Keratinocyte (primary cell): ENCODE data around the gene MICA. TPM values are rescaled to one million over a fixed set of nuclear protein-coding genes. Genes with fewer than 3 reads are reported as not detected.

Source experiments
- DNase-seq: peaks from one replicate; pipeline ENCODE4 v3.0.0-alpha.2; 2011; ENCODE audit warnings: low read depth, missing footprints, low spot score
- FAIRE-seq: peaks from 2 replicates; lab custom pipeline; 2011; peaks lifted over from hg19 to GRCh38; lab: Jason Lieb, UNC
- H2AFZ ChIP-seq: 2 replicates; pipeline ENCODE4 v1.6.0; 2012; ENCODE audit warnings: low read length, control low read depth, inconsistent platforms; ENCODE audit not compliant: control insufficient read depth
- H3K27ac ChIP-seq: 2 replicates; pipeline ENCODE4 v1.5.1; 2011; ENCODE audit warnings: low read length; ENCODE audit not compliant: control insufficient read depth, insufficient read depth
- H3K27me3 ChIP-seq: 3 replicates; pipeline ENCODE4 v1.6.0; 2011; ENCODE audit warnings: low read length; ENCODE audit not compliant: control insufficient read depth, insufficient read depth; ENCODE audit errors: extremely low read depth
- H3K36me3 ChIP-seq, 2 experiments: 2 replicates in 1 of 2; 3 replicates in 1 of 2; pipeline ENCODE4 v1.5.1; 2011; ENCODE audit warnings: low read length in 2 of 2, mild to moderate bottlenecking in 1 of 2; ENCODE audit not compliant: control insufficient read depth in 2 of 2, insufficient read depth in 2 of 2; ENCODE audit errors: extremely low read depth in 1 of 2
- H3K4me1 ChIP-seq: 3 replicates; pipeline ENCODE4 v1.5.1; 2011; ENCODE audit warnings: low read length; ENCODE audit not compliant: control insufficient read depth, insufficient read depth; ENCODE audit errors: extremely low read depth
- H3K4me2 ChIP-seq: 3 replicates; pipeline ENCODE4 v1.6.0; 2011; ENCODE audit warnings: low read depth, low read length; ENCODE audit not compliant: control insufficient read depth, insufficient read depth; ENCODE audit errors: extremely low read depth
- H3K4me3 ChIP-seq, 3 experiments: fragments of 200-600 bp in 1 of 3; sonication (generic) in 1 of 3; 2 replicates in 2 of 3; 3 replicates in 1 of 3; pipeline ENCODE4 v1.5.1; 2011 to 2016; ENCODE audit warnings: low read length in 3 of 3, mild to moderate bottlenecking in 3 of 3, control low read depth in 2 of 3, inconsistent platforms in 1 of 3, low read depth in 1 of 3, mixed read lengths in 1 of 3, mixed run types in 1 of 3, moderate library complexity in 1 of 3; ENCODE audit not compliant: control insufficient read depth in 2 of 3, insufficient read depth in 2 of 3; ENCODE audit errors: extremely low read depth in 1 of 3
- H3K79me2 ChIP-seq: 2 replicates; pipeline ENCODE4 v1.6.0; 2012; ENCODE audit warnings: low read length; ENCODE audit not compliant: control insufficient read depth, insufficient read depth
- H3K9ac ChIP-seq: 3 replicates; pipeline ENCODE4 v1.6.0; 2011; ENCODE audit warnings: low read length; ENCODE audit not compliant: control insufficient read depth, insufficient read depth; ENCODE audit errors: extremely low read depth
- H3K9me1 ChIP-seq: 3 replicates; pipeline ENCODE4 v1.6.0; 2011; ENCODE audit warnings: low read length; ENCODE audit not compliant: control insufficient read depth, insufficient read depth; ENCODE audit errors: extremely low read depth
- H3K9me3 ChIP-seq: 2 replicates; pipeline ENCODE4 v1.5.1; 2012; ENCODE audit warnings: low read depth, low read length; ENCODE audit not compliant: control insufficient read depth
- H4K20me1 ChIP-seq: 3 replicates; pipeline ENCODE4 v1.6.0; 2011; ENCODE audit warnings: low read length; ENCODE audit not compliant: control insufficient read depth, insufficient read depth; ENCODE audit errors: extremely low read depth
- CTCF ChIP-seq, 3 experiments: IDR thresholded peaks in 1 of 3; conservative IDR thresholded peaks in 1 of 3; optimal IDR thresholded peaks in 1 of 3; 2 replicates in 2 of 3; 3 replicates in 1 of 3; pipeline versions ENCODE3 to v1.5.1; 2011; ENCODE audit warnings: low read length in 3 of 3, mild to moderate bottlenecking in 3 of 3, moderate library complexity in 2 of 3, control low read depth in 1 of 3, inconsistent platforms in 1 of 3; ENCODE audit not compliant: insufficient read depth in 2 of 3; ENCODE audit errors: extremely low read depth in 1 of 3
- EZH2 ChIP-seq: IDR thresholded peaks from one replicate; pipeline ENCODE4 v1.6.1; 2012; ENCODE audit warnings: inconsistent platforms, mild to moderate bottlenecking, low read length, moderate library complexity
- dilution Hi-C: fragments of 300-500 bp; cut with MboI; formaldehyde crosslinking; loops from one replicate; pipeline ENCODE4 v1.7.0; 2020; ENCODE audit warnings: low sequenced_read_pairs; ENCODE audit not compliant: extremely low pct_ligation_motif_present
- polyA plus RNA-seq, 5 experiments: library from polyadenylated mRNA; depleted of rRNA in 3 of 5; stranded (reverse) in 3 of 5; stranded (forward) in 1 of 5; unstranded in 1 of 5; fragments of >200 nt; gene quantifications; 1 replicate in 1 of 5; 2 replicates in 3 of 5; 3 replicates in 1 of 5; pipeline versions ENCODE4 v1.2.1 to v1.2.3, GENCODE V29; 2011 to 2012; ENCODE audit warnings: missing spikeins in 2 of 5, low read depth in 1 of 5, low replicate concordance in 1 of 5

Gene MICA
- polyA plus RNA-seq, 1 donor (not counting 4 experiments of a cell fraction or from before 2014, with no cell fraction given) = 59.9 TPM

- Histone ChIP-seq H3K79me2 (no peaks in the 10 kb centered on the region), H3K4me1 (no peaks in the 10 kb centered on the region), H3K27me3 (peaks cover 5% of the 10 kb centered on the region), H3K4me3 (no peak overlapping the region), H4K20me1 (no peaks in the 10 kb centered on the region), H3K4me2 (no peak overlapping the region), H2AFZ (no peak overlapping the region), H3K9me3 (peaks cover 2% of the 10 kb centered on the region), H3K9ac (no peak overlapping the region), H3K9me1 (no peaks in the 10 kb centered on the region), H3K27ac (no peak overlapping the region), H3K36me3 (no peaks in the 10 kb centered on the region)
- dilution Hi-C loops = no loop called here
- FAIRE-seq (no peak), DNase-seq (no peak)
- TF ChIP-seq CTCF (optimal IDR thresholded peaks at IDR 0.05 in 1 of 3, IDR thresholded peaks at IDR 0.05 in 1 of 3, conservative IDR thresholded peaks at IDR 0.05 in 1 of 3; ENCODE audit: extremely low read depth in 1 of 3, insufficient read depth in 2 of 3, low read length in 3 of 3) = no peak
- TF ChIP-seq EZH2 = no peak
These were observed 35.3 kb downstream of the MICA start for GRCh38 chr6:31438677-31439076.

- dilution Hi-C loops = no loop called here
- DNase-seq (no peak), FAIRE-seq (no peak)
- Histone ChIP-seq H3K9me1 (no peaks in the 10 kb centered on the region), H3K4me1 (no peaks in the 10 kb centered on the region), H3K79me2 (no peaks in the 10 kb centered on the region), H3K9ac (no peak overlapping the region), H3K27ac (no peak overlapping the region), H3K27me3 (peaks cover 8% of the 10 kb centered on the region), H2AFZ (no peak overlapping the region), H4K20me1 (no peaks in the 10 kb centered on the region), H3K9me3 (peaks cover 2% of the 10 kb centered on the region), H3K36me3 (no peaks in the 10 kb centered on the region), H3K4me3 (no peak overlapping the region), H3K4me2 (peak overlapping the region; percentile 44)
- TF ChIP-seq EZH2 (no peak), CTCF (optimal IDR thresholded peaks at IDR 0.05 in 1 of 3, IDR thresholded peaks at IDR 0.05 in 1 of 3, conservative IDR thresholded peaks at IDR 0.05 in 1 of 3; ENCODE audit: extremely low read depth in 1 of 3, insufficient read depth in 2 of 3, low read length in 3 of 3) (peak; percentile 73 to 93 (median 87))
These were observed 38.2 kb downstream of the MICA start for GRCh38 chr6:31441365-31442267.
